Regular cardiac myocyte (primary cell): ENCODE measurements around the gene SPDYE4. TPM values are rescaled to one million over a fixed set of nuclear protein-coding genes. Genes with fewer than 3 reads are reported as not detected.

Source experiments
- total RNA-seq: library from RNA; depleted of rRNA; stranded (reverse); fragments of >200 nt; gene quantifications from 2 replicates; pipeline ENCODE4 v1.2.3, GENCODE V29; 2014

The SPDYE4 gene
- not detected in 2 replicates for total RNA-seq

DNA sequence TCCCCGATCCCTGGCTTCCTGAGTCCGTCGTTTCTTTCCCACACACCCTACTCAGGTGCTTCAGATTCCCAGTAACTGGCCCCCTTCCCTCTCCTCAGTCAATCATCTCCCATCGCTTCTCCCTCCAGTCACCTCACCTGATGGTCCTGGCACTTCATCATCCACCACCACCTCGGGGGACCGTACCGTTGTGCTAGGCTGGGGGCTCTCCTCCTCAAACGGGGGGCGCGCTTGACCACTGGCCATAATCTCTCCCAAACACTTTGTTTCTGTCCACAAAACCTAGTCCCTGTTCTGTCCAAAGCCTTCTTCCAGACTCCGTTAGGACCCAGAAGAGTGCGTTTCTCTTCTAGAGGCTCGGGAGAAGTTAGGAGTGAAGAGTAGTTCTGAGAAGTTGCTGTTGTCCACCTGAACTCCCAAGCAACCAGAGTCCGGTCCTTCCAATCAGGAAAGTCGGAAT is at the start of gene SPDYE4:
Gene SPDYE4 (minus strand): TSS at position 410 of the 460 bp plus-strand sequence. CDS start 164 bp downstream, at position 246.

GRCh38 chr17:8798846-8799569 is 40.7 kb upstream of the SPDYE4 start, which contains the start of gene MFSD6L:
Gene MFSD6L (minus strand): TSS chr17:8799365. CDS start chr17:8799120, 245 bp downstream.

Other genes with a start within 250 kb of the SPDYE4 start
- 76.9 and 187 TPM in 2 replicates for gene MYH10, start 127.8 kb downstream of the SPDYE4 start, total RNA-seq
- gene CCDC42, start 13.7 kb downstream of the SPDYE4 start, total RNA-seq: not detected in 2 replicates
- gene MFSD6L, start 40.8 kb upstream of the SPDYE4 start, total RNA-seq: not detected in 2 replicates
- gene PIK3R6, start 109.1 kb upstream of the SPDYE4 start, total RNA-seq: under 0.01 and 0.38 TPM in 2 replicates
- under 0.01 and 0.38 TPM in 2 replicates for gene PIK3R5, start 207.2 kb upstream of the SPDYE4 start, total RNA-seq